ENCODE data around the gene EXD1.

DNA sequence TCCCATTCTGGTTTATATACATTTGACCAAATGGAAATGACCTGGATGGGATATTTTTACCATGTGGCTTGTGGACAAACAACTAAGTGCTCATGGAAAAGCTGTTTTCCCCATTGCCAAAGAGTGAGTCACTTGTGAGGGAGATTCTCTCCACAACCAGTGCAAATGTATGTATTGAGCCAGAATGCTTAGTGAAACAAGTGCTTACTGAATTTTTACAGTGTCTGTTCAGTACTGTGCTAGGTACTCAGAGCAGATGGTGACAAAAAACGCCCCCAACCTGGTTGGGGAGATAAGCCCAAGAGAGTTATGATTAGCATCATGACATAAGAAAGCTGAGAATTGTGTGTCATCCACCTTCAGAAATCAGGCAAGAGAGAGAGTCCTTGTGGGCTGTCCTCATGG is 2.8 kb upstream of the EXD1 start:
- TF ChIP-seq, protein P1, sequence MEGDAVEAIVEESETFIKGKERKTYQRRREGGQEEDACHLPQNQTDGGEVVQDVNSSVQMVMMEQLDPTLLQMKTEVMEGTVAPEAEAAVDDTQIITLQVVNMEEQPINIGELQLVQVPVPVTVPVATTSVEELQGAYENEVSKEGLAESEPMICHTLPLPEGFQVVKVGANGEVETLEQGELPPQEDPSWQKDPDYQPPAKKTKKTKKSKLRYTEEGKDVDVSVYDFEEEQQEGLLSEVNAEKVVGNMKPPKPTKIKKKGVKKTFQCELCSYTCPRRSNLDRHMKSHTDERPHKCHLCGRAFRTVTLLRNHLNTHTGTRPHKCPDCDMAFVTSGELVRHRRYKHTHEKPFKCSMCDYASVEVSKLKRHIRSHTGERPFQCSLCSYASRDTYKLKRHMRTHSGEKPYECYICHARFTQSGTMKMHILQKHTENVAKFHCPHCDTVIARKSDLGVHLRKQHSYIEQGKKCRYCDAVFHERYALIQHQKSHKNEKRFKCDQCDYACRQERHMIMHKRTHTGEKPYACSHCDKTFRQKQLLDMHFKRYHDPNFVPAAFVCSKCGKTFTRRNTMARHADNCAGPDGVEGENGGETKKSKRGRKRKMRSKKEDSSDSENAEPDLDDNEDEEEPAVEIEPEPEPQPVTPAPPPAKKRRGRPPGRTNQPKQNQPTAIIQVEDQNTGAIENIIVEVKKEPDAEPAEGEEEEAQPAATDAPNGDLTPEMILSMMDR (IDR thresholded peaks at IDR 0.05 in 2 of 3, conservative IDR thresholded peaks at IDR 0.05 in 1 of 3; ENCODE audit: borderline replicate concordance in 1 of 3, insufficient read depth in 1 of 3, low read depth in 2 of 3, low read length in 2 of 3) = no peak
- TF ChIP-seq EZH2 (IDR thresholded peaks at IDR 0.05) (no peak), SP1 (IDR thresholded peaks at IDR 0.05; ENCODE audit: low read depth) (no peak), SIN3A (IDR thresholded peaks at IDR 0.05; ENCODE audit: low read depth) (no peak), ZFX (IDR thresholded peaks at IDR 0.05) (no peak), RAD21 (IDR thresholded peaks at IDR 0.05; ENCODE audit: low read depth) (no peak), POLR2AphosphoS5 (IDR thresholded peaks at IDR 0.05; ENCODE audit: low read depth, low read length) (no peak)
